ENCODE data around the gene DACH1. TPM values are rescaled to one million over a fixed set of nuclear protein-coding genes. Genes with fewer than 3 reads are reported as not detected.

DACH1 gene
- total RNA-seq, 5 donors from 2014 or later (not counting 1 experiment from before 2014, with no cell fraction given): 0.13 to 1.2 (median 0.23) TPM

DNA sequence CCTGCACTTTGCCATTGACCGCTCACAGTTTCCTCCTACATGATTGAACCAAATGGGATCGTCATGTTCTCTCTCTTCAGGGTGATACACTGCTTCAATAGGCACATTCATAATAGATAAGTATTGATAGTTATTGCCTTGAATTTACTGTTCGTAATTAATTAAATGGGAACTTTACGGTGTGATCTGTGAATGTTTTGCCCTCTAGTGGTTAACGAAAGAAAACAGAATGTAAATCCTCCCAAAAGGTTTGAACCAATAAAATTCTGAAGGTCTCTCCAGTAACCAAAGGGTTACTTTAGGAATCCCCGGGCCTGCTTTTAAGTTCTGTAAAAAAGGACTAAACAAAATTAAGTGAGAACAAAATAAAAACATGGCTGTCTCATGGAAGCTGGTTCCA is 389.3 kb downstream of the DACH1 start:
- no peak for ATAC-seq (replicated peaks in 1 of 4)

GRCh38 chr13:71474936-71475335 is 392.1 kb downstream of the DACH1 start:
- DNase-seq (no peak), ATAC-seq (replicated peaks in 1 of 4) (no peak)
- no peaks in the 10 kb centered on the region for H3K36me3 ChIP-seq (ENCODE audit: control insufficient read depth in 2 of 2, extremely low read depth in 1 of 2, insufficient read depth in 1 of 2, low read length in 1 of 2)
- Mint-ChIP-seq H3K4me3 (no peak overlapping the region), H3K9me3 (no peaks in the 10 kb centered on the region), H3K4me1 (no peaks in the 10 kb centered on the region), H3K36me3 (no peaks in the 10 kb centered on the region), H3K27me3 (no peaks in the 10 kb centered on the region), H3K27ac (no peak overlapping the region)
- POLR2A ChIA-PET: no interaction called here
- WGBS (ENCODE audit: insufficient coverage): no CpG with 5 or more reads among the region's 3 CpGs
- H3K27me3 ChIP-seq (replicated peaks in 1 of 2; ENCODE audit: control insufficient read depth in 2 of 2, extremely low read depth in 1 of 2, insufficient read depth in 2 of 2, low read length in 1 of 2): no peaks in the 10 kb centered on the region
- H3K27ac ChIP-seq (ENCODE audit: low read length): no peak overlapping the region
- CTCF ChIA-PET: no interaction called here
- H3K4me1 ChIP-seq (ENCODE audit: control insufficient read depth in 1 of 2, extremely low read depth in 1 of 2, insufficient read depth in 2 of 2, low read length in 2 of 2): no peaks in the 10 kb centered on the region
- no peak overlapping the region for H3K4me3 ChIP-seq (ENCODE audit: control insufficient read depth in 1 of 2, extremely low read depth in 1 of 2, low read length in 1 of 2)
- H3K9me3 ChIP-seq: no peaks in the 10 kb centered on the region

More for the DNA sequence above, 389.3 kb downstream of the DACH1 start:
- CTCF ChIA-PET: no interaction called here
- Mint-ChIP-seq H3K27me3 (no peaks in the 10 kb centered on the region), H3K4me3 (no peak overlapping the region), H3K36me3 (no peaks in the 10 kb centered on the region), H3K4me1 (no peaks in the 10 kb centered on the region), H3K27ac (no peak overlapping the region), H3K9me3 (no peaks in the 10 kb centered on the region)
- Histone ChIP-seq H3K4me1 (ENCODE audit: control insufficient read depth in 1 of 2, extremely low read depth in 1 of 2, insufficient read depth in 2 of 2, low read length in 2 of 2) (no peaks in the 10 kb centered on the region), H3K36me3 (ENCODE audit: control insufficient read depth in 2 of 2, extremely low read depth in 1 of 2, insufficient read depth in 1 of 2, low read length in 1 of 2) (no peaks in the 10 kb centered on the region), H3K27me3 (replicated peaks in 1 of 2; ENCODE audit: control insufficient read depth in 2 of 2, extremely low read depth in 1 of 2, insufficient read depth in 2 of 2, low read length in 1 of 2) (no peaks in the 10 kb centered on the region), H3K27ac (ENCODE audit: low read length) (no peak overlapping the region), H3K4me3 (ENCODE audit: control insufficient read depth in 1 of 2, extremely low read depth in 1 of 2, low read length in 1 of 2) (no peak overlapping the region), H3K9me3 (no peaks in the 10 kb centered on the region)
- no peak for DNase-seq
- POLR2A ChIA-PET: no interaction called here
- WGBS (ENCODE audit: insufficient coverage): no CpG with 5 or more reads among the region's 6 CpGs

DNA sequence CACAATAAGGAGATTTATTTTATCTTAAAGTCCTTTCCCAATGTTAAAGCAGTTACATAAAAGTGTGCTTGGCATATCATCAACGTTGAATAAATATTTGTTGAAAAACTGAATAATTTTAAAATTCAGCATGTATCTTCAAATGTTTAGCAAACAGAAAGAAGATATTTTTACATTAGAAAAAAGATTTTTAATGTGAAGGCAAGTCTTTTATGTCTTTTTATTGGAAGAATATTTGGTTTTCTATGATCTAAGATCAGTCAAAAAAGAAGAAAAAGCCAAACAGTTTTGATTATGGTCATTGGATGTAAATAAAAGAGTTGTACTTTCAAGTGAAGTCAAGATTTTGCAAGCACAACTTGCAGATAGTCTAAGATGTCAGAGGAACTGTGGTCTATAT is 397.4 kb downstream of the DACH1 start:
- Mint-ChIP-seq H3K4me1 (no peaks in the 10 kb centered on the region), H3K36me3 (no peaks in the 10 kb centered on the region), H3K4me3 (no peak overlapping the region), H3K27ac (no peak overlapping the region), H3K27me3 (no peaks in the 10 kb centered on the region), H3K9me3 (no peaks in the 10 kb centered on the region)
- no peaks in the 10 kb centered on the region for H3K4me1 ChIP-seq (ENCODE audit: control insufficient read depth in 1 of 2, extremely low read depth in 1 of 2, insufficient read depth in 2 of 2, low read length in 2 of 2)
- WGBS (ENCODE audit: insufficient coverage): no CpG with 5 or more reads among the region's 1 CpG
- no peaks in the 10 kb centered on the region for H3K9me3 ChIP-seq
- no peak for DNase-seq
- no peak overlapping the region for H3K27ac ChIP-seq (ENCODE audit: low read length)
- ATAC-seq (replicated peaks in 1 of 4): no peak
- H3K4me3 ChIP-seq (ENCODE audit: control insufficient read depth in 1 of 2, extremely low read depth in 1 of 2, low read length in 1 of 2): no peak overlapping the region
- no peaks in the 10 kb centered on the region for H3K27me3 ChIP-seq (replicated peaks in 1 of 2; ENCODE audit: control insufficient read depth in 2 of 2, extremely low read depth in 1 of 2, insufficient read depth in 2 of 2, low read length in 1 of 2)
- ChIA-PET CTCF (no interaction called here), POLR2A (no interaction called here)
- no peaks in the 10 kb centered on the region for H3K36me3 ChIP-seq (ENCODE audit: control insufficient read depth in 2 of 2, extremely low read depth in 1 of 2, insufficient read depth in 1 of 2, low read length in 1 of 2)

DNA sequence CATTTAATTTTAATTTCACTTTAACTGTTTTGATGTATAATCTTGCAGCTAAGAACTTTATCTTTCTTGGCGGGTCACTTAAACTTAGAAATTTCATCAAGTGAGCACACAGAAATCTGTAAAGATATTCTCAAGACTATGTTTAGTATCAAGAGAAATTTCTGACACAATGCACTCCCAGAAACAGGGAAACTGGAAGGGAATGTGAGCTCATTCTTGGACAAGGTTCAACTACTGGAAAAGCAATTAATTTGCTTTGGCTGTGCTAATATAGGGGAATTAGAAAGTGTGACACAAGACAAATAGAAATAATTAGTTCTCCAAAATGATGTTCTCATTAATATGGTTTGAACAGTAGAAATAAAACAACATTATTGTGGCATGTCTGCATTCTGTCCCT is 402.3 kb downstream of the DACH1 start:
- Mint-ChIP-seq H3K9me3 (no peaks in the 10 kb centered on the region), H3K4me3 (no peak overlapping the region), H3K4me1 (no peaks in the 10 kb centered on the region), H3K36me3 (no peaks in the 10 kb centered on the region), H3K27ac (no peak overlapping the region), H3K27me3 (no peaks in the 10 kb centered on the region)
- H3K27me3 ChIP-seq (replicated peaks in 1 of 2; ENCODE audit: control insufficient read depth in 2 of 2, extremely low read depth in 1 of 2, insufficient read depth in 2 of 2, low read length in 1 of 2): no peaks in the 10 kb centered on the region
- no peak overlapping the region for H3K4me3 ChIP-seq (ENCODE audit: control insufficient read depth in 1 of 2, extremely low read depth in 1 of 2, low read length in 1 of 2)
- no peaks in the 10 kb centered on the region for H3K36me3 ChIP-seq (ENCODE audit: control insufficient read depth in 2 of 2, extremely low read depth in 1 of 2, insufficient read depth in 1 of 2, low read length in 1 of 2)
- ATAC-seq (replicated peaks in 1 of 4) (no peak), DNase-seq (no peak)
- ChIA-PET CTCF (no interaction called here), POLR2A (interaction anchor here in 1 of 2 donors (0.7 kb wide), 1 partner anchor 14 kb away, joined by 3 read pairs; no protein-coding TSS in a partner anchor)
- H3K4me1 ChIP-seq (ENCODE audit: control insufficient read depth in 1 of 2, extremely low read depth in 1 of 2, insufficient read depth in 2 of 2, low read length in 2 of 2): no peaks in the 10 kb centered on the region
- no CpG with 5 or more reads among the region's 1 CpG for whole genome bisulfite sequencing (ENCODE audit: insufficient coverage)
- no peak overlapping the region for H3K27ac ChIP-seq (ENCODE audit: low read length)
- H3K9me3 ChIP-seq: no peaks in the 10 kb centered on the region

GRCh38 chr13:71461892-71462291 is 405.1 kb downstream of the DACH1 start:
- ATAC-seq (replicated peaks in 1 of 4): no peak

DNA sequence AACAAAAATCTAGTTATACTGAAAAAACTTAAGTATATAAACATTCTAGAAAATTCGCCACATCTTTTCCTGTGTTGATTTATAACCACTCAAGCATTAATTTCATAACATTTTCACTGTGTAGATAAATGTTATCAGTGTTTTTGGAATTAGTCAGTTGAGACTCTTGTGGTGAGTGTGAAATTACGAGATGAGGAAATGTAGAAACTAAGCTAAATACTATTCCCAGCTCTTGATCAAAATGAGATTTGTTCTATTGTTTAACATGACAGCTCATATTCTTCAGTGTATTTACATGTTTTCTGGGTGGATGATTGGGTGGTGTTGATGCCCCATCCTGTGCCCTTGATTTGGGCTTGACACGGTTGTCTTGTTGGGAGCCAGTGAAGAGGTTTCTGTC is 406.8 kb downstream of the DACH1 start:
- Mint-ChIP-seq H3K4me1 (no peaks in the 10 kb centered on the region), H3K4me3 (no peak overlapping the region), H3K27ac (no peak overlapping the region), H3K9me3 (peaks cover 0 to 4% (median 0%) of the 10 kb centered on the region in 3 donors), H3K36me3 (no peaks in the 10 kb centered on the region), H3K27me3 (no peaks in the 10 kb centered on the region)
- ChIA-PET CTCF (no interaction called here), POLR2A (no interaction called here)
- WGBS (ENCODE audit: insufficient coverage): no CpG with 5 or more reads among the region's 3 CpGs
- Histone ChIP-seq H3K9me3 (no peaks in the 10 kb centered on the region), H3K4me1 (ENCODE audit: control insufficient read depth in 1 of 2, extremely low read depth in 1 of 2, insufficient read depth in 2 of 2, low read length in 2 of 2) (no peaks in the 10 kb centered on the region), H3K4me3 (ENCODE audit: control insufficient read depth in 1 of 2, extremely low read depth in 1 of 2, low read length in 1 of 2) (no peak overlapping the region), H3K27ac (ENCODE audit: low read length) (no peak overlapping the region), H3K27me3 (replicated peaks in 1 of 2; ENCODE audit: control insufficient read depth in 2 of 2, extremely low read depth in 1 of 2, insufficient read depth in 2 of 2, low read length in 1 of 2) (no peaks in the 10 kb centered on the region), H3K36me3 (ENCODE audit: control insufficient read depth in 2 of 2, extremely low read depth in 1 of 2, insufficient read depth in 1 of 2, low read length in 1 of 2) (no peaks in the 10 kb centered on the region)
- ATAC-seq (replicated peaks in 1 of 4) (no peak), DNase-seq (no peak)

More at GRCh38 chr13:71461892-71462291, 405.1 kb downstream of the DACH1 start:
- no peaks in the 10 kb centered on the region for H3K9me3 ChIP-seq
- no peaks in the 10 kb centered on the region for H3K27me3 ChIP-seq (replicated peaks in 1 of 2; ENCODE audit: control insufficient read depth in 2 of 2, extremely low read depth in 1 of 2, insufficient read depth in 2 of 2, low read length in 1 of 2)
- no peaks in the 10 kb centered on the region for H3K4me1 ChIP-seq (ENCODE audit: control insufficient read depth in 1 of 2, extremely low read depth in 1 of 2, insufficient read depth in 2 of 2, low read length in 2 of 2)
- no peaks in the 10 kb centered on the region for H3K36me3 ChIP-seq (ENCODE audit: control insufficient read depth in 2 of 2, extremely low read depth in 1 of 2, insufficient read depth in 1 of 2, low read length in 1 of 2)
- Mint-ChIP-seq H3K4me3 (no peak overlapping the region), H3K27ac (no peak overlapping the region), H3K36me3 (no peaks in the 10 kb centered on the region), H3K27me3 (no peaks in the 10 kb centered on the region), H3K4me1 (no peaks in the 10 kb centered on the region), H3K9me3 (peaks cover 0 to 4% (median 0%) of the 10 kb centered on the region in 3 donors)
- H3K27ac ChIP-seq (ENCODE audit: low read length): no peak overlapping the region
- ChIA-PET POLR2A (no interaction called here), CTCF (no interaction called here)
- no CpG with 5 or more reads among the region's 1 CpG for WGBS (ENCODE audit: insufficient coverage)
- H3K4me3 ChIP-seq (ENCODE audit: control insufficient read depth in 1 of 2, extremely low read depth in 1 of 2, low read length in 1 of 2): no peak overlapping the region
- no peak for DNase-seq

- DNase-seq: no peak
These were observed 407.3 kb downstream of the DACH1 start for GRCh38 chr13:71459708-71460107.

More at GRCh38 chr13:71459708-71460107, 407.3 kb downstream of the DACH1 start:
- Mint-ChIP-seq H3K27ac (no peak overlapping the region), H3K4me1 (no peaks in the 10 kb centered on the region), H3K9me3 (peaks cover 0 to 4% (median 0%) of the 10 kb centered on the region in 3 donors), H3K36me3 (no peaks in the 10 kb centered on the region), H3K27me3 (no peaks in the 10 kb centered on the region), H3K4me3 (no peak overlapping the region)
- ATAC-seq (replicated peaks in 1 of 4): no peak
- Histone ChIP-seq H3K27me3 (replicated peaks in 1 of 2; ENCODE audit: control insufficient read depth in 2 of 2, extremely low read depth in 1 of 2, insufficient read depth in 2 of 2, low read length in 1 of 2) (no peaks in the 10 kb centered on the region), H3K4me1 (ENCODE audit: control insufficient read depth in 1 of 2, extremely low read depth in 1 of 2, insufficient read depth in 2 of 2, low read length in 2 of 2) (no peaks in the 10 kb centered on the region), H3K27ac (ENCODE audit: low read length) (no peak overlapping the region), H3K9me3 (no peaks in the 10 kb centered on the region), H3K4me3 (ENCODE audit: control insufficient read depth in 1 of 2, extremely low read depth in 1 of 2, low read length in 1 of 2) (no peak overlapping the region), H3K36me3 (ENCODE audit: control insufficient read depth in 2 of 2, extremely low read depth in 1 of 2, insufficient read depth in 1 of 2, low read length in 1 of 2) (no peaks in the 10 kb centered on the region)
- POLR2A ChIA-PET: no interaction called here
- CTCF ChIA-PET: no interaction called here
